T-helper 9 cell (primary cell): ENCODE data around the gene SEC63.
"Not testable (repeated sequence)": the region's sequence is repeated elsewhere in the genome, so short reads cannot be mapped to it uniquely, and the experiment has no call there.

Experiments
- DNase-seq: peaks from one replicate; pipeline ENCODE4 v3.0.0-alpha.2; 2020

The SEC63 gene

GRCh38 chr6:107972413-107973096 is 14.5 kb upstream of the SEC63 start:
- DNase-seq: no peak

GRCh38 chr6:107971181-107971580 is 13.2 kb upstream of the SEC63 start:
- no peak for DNase-seq

- DNase-seq: no peak
These were observed 12.2 kb upstream of the SEC63 start for GRCh38 chr6:107970255-107970654.

- no peak for DNase-seq
These were observed 10.1 kb upstream of the SEC63 start for GRCh38 chr6:107968081-107968480.

- no peak for DNase-seq
These were observed 7.7 kb upstream of the SEC63 start for GRCh38 chr6:107965746-107966145.

- no peak for DNase-seq
These were observed 4.7 kb upstream of the SEC63 start for GRCh38 chr6:107962723-107963122.

GRCh38 chr6:107959392-107959791 is 1.4 kb upstream of the SEC63 start:
- DNase-seq: no peak

GRCh38 chr6:107958689-107959362 is 818 bp upstream of the SEC63 start:
- DNase-seq: not testable (repeated sequence)

GRCh38 chr6:107957308-107957908 is 600 bp downstream of the SEC63 start:
- DNase-seq: peak; percentile 29

GRCh38 chr6:107956586-107957307 is 1.3 kb downstream of the SEC63 start:
- DNase-seq: no peak

- DNase-seq: no peak
These were observed 1.8 kb downstream of the SEC63 start for GRCh38 chr6:107956181-107956580.

- DNase-seq: not testable (repeated sequence)
These were observed 4.1 kb downstream of the SEC63 start for GRCh38 chr6:107953858-107954414.

GRCh38 chr6:107943626-107944439 is 14.2 kb downstream of the SEC63 start:
- no peak for DNase-seq

- no peak for DNase-seq
These were observed 15.9 kb downstream of the SEC63 start for GRCh38 chr6:107942142-107942541.

- DNase-seq: no peak
These were observed 16.4 kb downstream of the SEC63 start for GRCh38 chr6:107941627-107942026.

GRCh38 chr6:107941199-107941598 is 16.8 kb downstream of the SEC63 start:
- DNase-seq: no peak

- not testable (repeated sequence) for DNase-seq
These were observed 21.1 kb downstream of the SEC63 start for GRCh38 chr6:107936910-107937292.

GRCh38 chr6:107936162-107936909 is 21.7 kb downstream of the SEC63 start:
- DNase-seq: no peak

GRCh38 chr6:107934229-107934628 is 23.8 kb downstream of the SEC63 start:
- DNase-seq: not testable (repeated sequence)

- DNase-seq: no peak
These were observed 25.4 kb downstream of the SEC63 start for GRCh38 chr6:107932580-107932979.

GRCh38 chr6:107931894-107932293 is 26.1 kb downstream of the SEC63 start:
- DNase-seq: no peak
